Upper lobe of left lung (tissue), 6 donors: ENCODE data around the gene GPR141. TPM values are rescaled to one million over a fixed set of nuclear protein-coding genes. Genes with fewer than 3 reads are reported as not detected.

Experiments used
- ATAC-seq, 2 donors: fragments of 200-7000 bp; cut with Tn5 transposase; one replicate each; pipeline ENCODE4 v1.9.1; 2022; ENCODE audit warnings: mild to moderate bottlenecking in 2 of 2, moderate library complexity in 2 of 2; ENCODE audit not compliant: low FRiP score in 2 of 2
- DNase-seq, 2 donors: peaks; one replicate each; pipeline ENCODE4 v3.0.0-alpha.2; 2019 to 2020
- H3K27ac ChIP-seq, 4 donors: fragments of 200-600 bp; sonication (generic); one replicate each; pipeline ENCODE4 v1.5.1; 2016 to 2019
- H3K27me3 ChIP-seq, 4 donors: fragments of 200-600 bp; sonication (generic); one replicate each; pipeline ENCODE4 v1.5.1; 2017 to 2019
- H3K36me3 ChIP-seq, 4 donors: fragments of 200-600 bp; sonication (generic); one replicate each; pipeline ENCODE4 v1.5.1; 2016 to 2019
- H3K4me1 ChIP-seq, 4 donors: fragments of 200-600 bp; sonication (generic); one replicate each; pipeline ENCODE4 v1.5.1; 2018 to 2019
- H3K4me3 ChIP-seq, 4 donors: fragments of 200-600 bp; sonication (generic); one replicate each; pipeline ENCODE4 v1.5.1; 2017 to 2019; ENCODE audit warnings: mild to moderate bottlenecking in 2 of 4, moderate library complexity in 1 of 4
- H3K9me3 ChIP-seq, 4 donors: fragments of 200-600 bp; sonication (generic); one replicate each; pipeline ENCODE4 v1.5.1; 2018 to 2019
- EP300 ChIP-seq, 4 donors: sonication (generic); formaldehyde crosslinking; IDR thresholded peaks; one replicate each; pipeline ENCODE4 v1.5.1; 2017; ENCODE audit warnings: antibody characterized with exemption in 4 of 4, control low read depth in 2 of 4
- POLR2A ChIP-seq, 4 donors: fragments of 450-650 bp; IDR thresholded peaks; one replicate each; pipeline ENCODE4 v1.5.1; 2016 to 2017; ENCODE audit warnings: antibody characterized with exemption in 4 of 4, mild to moderate bottlenecking in 2 of 4
- POLR2AphosphoS5 ChIP-seq, 2 donors: sonication (generic); formaldehyde crosslinking; IDR thresholded peaks; one replicate each; pipeline ENCODE4 v1.5.1; 2017; ENCODE audit warnings: antibody characterized with exemption in 2 of 2
- WGBS, 2 donors: methylation state at CpG; one replicate each; pipeline ENCODE4 v1.1.5; 2017 to 2018; 5-methylcytosine and 5-hydroxymethylcytosine counted together
- total RNA-seq, 6 donors: library from RNA; depleted of rRNA in 4 of 6; stranded (reverse); fragments of >200 nt in 4 of 6; gene quantifications; one replicate each; pipeline versions ENCODE4 v1.1.0 to v1.2.1, GENCODE V29; 2016 to 2021
- TF ChIP-seq, protein P1 (sequence below), 6 experiments: fragments of 450-650 bp in 4 of 6; fragments of 200-600 bp in 2 of 6; sonication (generic) in 2 of 6; IDR thresholded peaks; one replicate each; pipeline ENCODE4 v1.5.1; 2016 to 2019; ENCODE audit warnings: antibody characterized with exemption in 6 of 6
- donor health status: DM: no; HTN: no; CAD: no; lungs with moderate emphysema.
- donor health status: DM: no; HTN: yes; CAD: no; lungs with severe emphysema.

GPR141 gene
- total RNA-seq, 6 donors from 2014 or later = 1.4 to 4.4 (median 3.9) TPM; not detected in 1

DNA sequence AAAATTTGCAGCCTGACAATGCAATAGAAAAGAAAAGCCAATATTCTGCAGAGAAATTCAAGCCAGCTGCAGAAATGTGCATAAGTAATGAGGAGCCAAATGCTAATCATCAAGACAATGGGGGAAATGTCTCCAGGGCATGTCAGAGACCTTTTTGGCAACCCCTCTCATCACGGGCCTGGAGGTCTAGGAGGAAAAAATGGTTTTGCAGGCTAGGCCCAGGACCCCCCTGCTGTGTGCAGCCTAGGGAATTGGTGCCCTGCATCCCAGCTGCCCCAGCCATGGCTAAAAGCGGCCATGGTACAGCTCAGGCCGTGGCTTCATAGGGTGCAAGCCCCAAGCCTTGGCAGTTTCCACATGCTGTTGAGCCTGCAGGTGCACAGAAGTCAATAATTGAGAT lies 92.4 kb downstream of the GPR141 start:
- Histone ChIP-seq H3K4me1 (no peaks in the 10 kb centered on the region), H3K27ac (no peak overlapping the region), H3K36me3 (no peaks in the 10 kb centered on the region), H3K9me3 (peaks cover 0 to 10% (median 4%) of the 10 kb centered on the region in 4 donors), H3K27me3 (no peaks in the 10 kb centered on the region), H3K4me3 (no peak overlapping the region)
- TF ChIP-seq POLR2A (IDR thresholded peaks at IDR 0.05) (no peak), EP300 (IDR thresholded peaks at IDR 0.05) (no peak), POLR2AphosphoS5 (IDR thresholded peaks at IDR 0.05) (no peak)
- TF ChIP-seq, protein P1, sequence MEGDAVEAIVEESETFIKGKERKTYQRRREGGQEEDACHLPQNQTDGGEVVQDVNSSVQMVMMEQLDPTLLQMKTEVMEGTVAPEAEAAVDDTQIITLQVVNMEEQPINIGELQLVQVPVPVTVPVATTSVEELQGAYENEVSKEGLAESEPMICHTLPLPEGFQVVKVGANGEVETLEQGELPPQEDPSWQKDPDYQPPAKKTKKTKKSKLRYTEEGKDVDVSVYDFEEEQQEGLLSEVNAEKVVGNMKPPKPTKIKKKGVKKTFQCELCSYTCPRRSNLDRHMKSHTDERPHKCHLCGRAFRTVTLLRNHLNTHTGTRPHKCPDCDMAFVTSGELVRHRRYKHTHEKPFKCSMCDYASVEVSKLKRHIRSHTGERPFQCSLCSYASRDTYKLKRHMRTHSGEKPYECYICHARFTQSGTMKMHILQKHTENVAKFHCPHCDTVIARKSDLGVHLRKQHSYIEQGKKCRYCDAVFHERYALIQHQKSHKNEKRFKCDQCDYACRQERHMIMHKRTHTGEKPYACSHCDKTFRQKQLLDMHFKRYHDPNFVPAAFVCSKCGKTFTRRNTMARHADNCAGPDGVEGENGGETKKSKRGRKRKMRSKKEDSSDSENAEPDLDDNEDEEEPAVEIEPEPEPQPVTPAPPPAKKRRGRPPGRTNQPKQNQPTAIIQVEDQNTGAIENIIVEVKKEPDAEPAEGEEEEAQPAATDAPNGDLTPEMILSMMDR (IDR thresholded peaks at IDR 0.05) = no peak
- WGBS, 2 donors = 67 to 69% methylated on average over 3 of the region's 3 CpGs
- no peak for DNase-seq
- no peak for ATAC-seq

DNA sequence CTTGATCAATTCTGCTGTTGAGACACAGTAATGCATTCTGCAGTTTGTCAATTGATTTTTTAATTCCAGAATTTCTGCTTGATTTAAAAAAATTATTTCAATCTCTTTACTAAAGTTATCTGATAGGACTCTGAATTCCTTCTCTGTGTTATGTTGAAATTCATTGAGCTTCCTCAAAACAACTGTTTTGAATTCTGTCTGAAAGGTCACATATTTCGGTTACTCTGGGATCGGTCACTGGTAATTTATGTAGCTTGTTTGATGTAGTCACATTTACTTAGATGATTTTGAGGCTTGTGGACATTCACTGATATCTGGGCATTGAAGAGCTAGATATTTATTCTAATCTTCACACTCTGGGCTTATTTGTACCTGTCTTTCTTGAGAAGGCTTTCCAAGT lies 97.6 kb downstream of the GPR141 start:
- Histone ChIP-seq H3K27ac (no peak overlapping the region), H3K36me3 (no peaks in the 10 kb centered on the region), H3K4me3 (no peak overlapping the region), H3K4me1 (no peaks in the 10 kb centered on the region), H3K9me3 (peaks cover 0 to 5% (median 2%) of the 10 kb centered on the region in 4 donors), H3K27me3 (no peaks in the 10 kb centered on the region)
- 70 to 73% methylated on average over 2 of the region's 2 CpGs for WGBS, 2 donors
- ATAC-seq = no peak
- TF ChIP-seq POLR2AphosphoS5 (IDR thresholded peaks at IDR 0.05) = no peak
- TF ChIP-seq, protein P1 (IDR thresholded peaks at IDR 0.05) = no peak
- DNase-seq = no peak

GRCh38 chr7:37782166-37782565 lies 98.6 kb downstream of the GPR141 start:
- H3K4me3 ChIP-seq = no peak overlapping the region
- ATAC-seq = no peak

DNA sequence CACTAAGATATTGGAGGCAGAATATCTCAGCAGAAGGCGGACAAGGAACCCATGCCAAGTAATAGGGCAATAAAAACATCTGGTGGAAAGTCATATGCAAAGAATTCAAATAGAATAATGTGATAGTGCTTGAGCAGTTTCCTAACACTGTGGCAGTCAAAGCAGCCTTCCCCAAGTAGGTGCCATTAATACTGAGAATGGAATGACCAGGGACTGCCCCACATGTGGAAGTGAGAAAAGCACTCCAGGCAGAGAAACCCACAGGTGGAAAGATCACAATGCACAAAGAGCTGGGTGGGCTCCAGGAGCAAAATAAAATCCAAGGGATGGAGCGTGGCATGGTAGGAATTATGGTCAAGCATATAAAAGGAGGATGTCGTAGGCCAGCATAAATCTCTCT lies 100.4 kb downstream of the GPR141 start:
- no peaks in the 10 kb centered on the region for H3K9me3 ChIP-seq
- H3K27ac ChIP-seq = no peak overlapping the region
- WGBS, 2 donors = 55 to 72% methylated on average over 3 of the region's 3 CpGs
- no peak overlapping the region for H3K4me3 ChIP-seq
- no peaks in the 10 kb centered on the region for H3K27me3 ChIP-seq
- no peaks in the 10 kb centered on the region for H3K4me1 ChIP-seq
- no peaks in the 10 kb centered on the region for H3K36me3 ChIP-seq
- TF ChIP-seq, protein P1 (IDR thresholded peaks at IDR 0.05) = no peak
- TF ChIP-seq POLR2A (IDR thresholded peaks at IDR 0.05) = no peak
- no peak for TF ChIP-seq EP300 (IDR thresholded peaks at IDR 0.05)
- no peak for TF ChIP-seq POLR2AphosphoS5 (IDR thresholded peaks at IDR 0.05)
- ATAC-seq = no peak
- no peak for DNase-seq

More at GRCh38 chr7:37782166-37782565, 98.6 kb downstream of the GPR141 start:
- Histone ChIP-seq H3K4me1 (no peaks in the 10 kb centered on the region), H3K9me3 (peaks cover 0 to 4% (median 0%) of the 10 kb centered on the region in 4 donors), H3K36me3 (no peaks in the 10 kb centered on the region), H3K27ac (no peak overlapping the region), H3K27me3 (no peaks in the 10 kb centered on the region)
- TF ChIP-seq POLR2AphosphoS5 (IDR thresholded peaks at IDR 0.05) (no peak), EP300 (IDR thresholded peaks at IDR 0.05) (no peak), POLR2A (IDR thresholded peaks at IDR 0.05) (no peak)
- TF ChIP-seq, protein P1 (IDR thresholded peaks at IDR 0.05) = no peak
- no peak for DNase-seq

DNA sequence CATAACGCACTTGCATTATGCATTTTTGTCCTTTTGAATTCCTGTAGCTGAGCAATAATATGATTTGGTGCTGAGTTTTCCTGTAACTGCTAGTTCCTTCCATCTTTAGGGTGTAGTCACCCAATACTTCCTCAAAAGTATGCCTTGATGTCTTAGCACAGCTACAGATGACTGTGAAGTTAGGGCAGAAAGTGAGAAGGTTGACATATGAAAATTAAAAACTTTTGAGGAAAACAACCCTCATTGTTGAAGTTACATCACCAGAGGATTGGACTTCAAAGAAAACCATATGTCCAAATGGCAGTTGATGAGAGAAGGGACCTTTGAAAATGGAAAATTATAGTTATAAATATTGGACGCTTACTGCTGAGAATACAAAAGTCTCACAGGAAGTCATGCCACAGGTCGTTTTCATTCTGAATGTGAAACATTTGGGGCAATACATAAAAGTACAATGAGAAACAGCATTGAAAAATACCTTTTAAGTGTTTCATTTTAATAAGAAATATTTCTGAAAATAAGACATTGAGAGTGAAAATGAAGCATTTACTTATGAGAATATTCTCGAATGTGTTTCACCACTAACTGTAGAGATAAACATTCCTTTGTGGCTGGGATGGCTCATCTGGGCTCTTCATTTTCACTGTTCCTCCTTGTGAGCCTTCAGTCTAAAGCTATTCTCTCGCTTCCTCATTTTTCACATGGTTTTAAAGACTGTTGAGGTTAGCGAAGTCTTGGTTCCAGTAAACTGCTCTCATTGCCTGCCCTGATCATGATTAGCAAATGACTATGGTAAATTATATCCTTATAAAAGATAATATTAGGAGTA lies 103.4 kb downstream of the GPR141 start:
- Histone ChIP-seq H3K9me3 (no peaks in the 10 kb centered on the region), H3K4me3 (no peak overlapping the region), H3K36me3 (no peaks in the 10 kb centered on the region), H3K27me3 (no peaks in the 10 kb centered on the region), H3K27ac (peak overlapping the region in 2 of 4 donors; percentile 28 to 31), H3K4me1 (no peaks in the 10 kb centered on the region)
- TF ChIP-seq, protein P1 (IDR thresholded peaks at IDR 0.05) = no peak
- TF ChIP-seq POLR2A (IDR thresholded peaks at IDR 0.05) (no peak), POLR2AphosphoS5 (IDR thresholded peaks at IDR 0.05) (no peak), EP300 (IDR thresholded peaks at IDR 0.05) (no peak)
- ATAC-seq = peak in 1 of 2 donors; percentile 76
- no peak for DNase-seq
- 51 to 62% methylated on average over 6 of the region's 6 CpGs for WGBS, 2 donors
